Gastrocnemius medialis (tissue), 4 donors: ENCODE data around the gene PRM1. TPM values are rescaled to one million over a fixed set of nuclear protein-coding genes. Genes with fewer than 3 reads are reported as not detected.

ENCODE experiments used
- ATAC-seq, 2 donors: fragments of 150-250 bp; one replicate each; pipeline ENCODE4 v1.9.1; 2016
- DNase-seq, 2 donors: peaks; one replicate each; pipeline ENCODE4 v3.0.0-alpha.2; 2019
- H3K27ac ChIP-seq, 4 donors: fragments of 200-600 bp; sonication (generic); 1 replicate in 1 of 4; 2 replicates in 3 of 4; pipeline ENCODE4 v1.5.1; 2016 to 2018; ENCODE audit warnings: mild to moderate bottlenecking in 2 of 4, moderate library complexity in 1 of 4
- H3K27me3 ChIP-seq, 3 donors: fragments of 200-600 bp; sonication (generic) in 2 of 3; 1 replicate in 1 of 3; 2 replicates in 2 of 3; pipeline versions ENCODE4 v1.5.1 to v1.6.0; 2016 to 2019; ENCODE audit warnings: mild to moderate bottlenecking in 1 of 3, moderate library complexity in 1 of 3
- H3K36me3 ChIP-seq, 2 donors: fragments of 200-600 bp; sonication (generic) in 1 of 2; one replicate each; pipeline ENCODE4 v1.5.1; 2017 to 2018
- H3K4me1 ChIP-seq, 2 donors: fragments of 200-600 bp; sonication (generic) in 1 of 2; one replicate each; pipeline ENCODE4 v1.5.1; 2016 to 2017; ENCODE audit warnings: mild to moderate bottlenecking in 2 of 2
- H3K4me3 ChIP-seq, 4 donors: fragments of 200-600 bp; sonication (generic) in 3 of 4; 1 replicate in 1 of 4; 2 replicates in 3 of 4; pipeline ENCODE4 v1.5.1; 2016 to 2019; ENCODE audit warnings: mild to moderate bottlenecking in 2 of 4
- H3K9me3 ChIP-seq, 3 donors: fragments of 200-600 bp; sonication (generic) in 2 of 3; 1 replicate in 1 of 3; 2 replicates in 2 of 3; pipeline ENCODE4 v1.5.1; 2016 to 2019
- CTCF ChIP-seq, 5 experiments: fragments of 450-650 bp in 3 of 5; fragments of 200-600 bp in 2 of 5; sonication (generic) in 2 of 5; IDR thresholded peaks in 4 of 5; conservative IDR thresholded peaks in 1 of 5; 1 replicate in 4 of 5; 2 replicates in 1 of 5; pipeline ENCODE4 v1.5.1; 2016 to 2019; ENCODE audit warnings: antibody characterized with exemption in 5 of 5, mild to moderate bottlenecking in 3 of 5, moderate library complexity in 3 of 5
- POLR2A ChIP-seq, 2 donors: fragments of 450-650 bp; IDR thresholded peaks; one replicate each; pipeline ENCODE4 v1.6.1; 2017; ENCODE audit warnings: antibody characterized with exemption in 2 of 2, mild to moderate bottlenecking in 2 of 2, moderate library complexity in 2 of 2
- in situ Hi-C, 4 donors: fragments of 200-750 bp; cut with MboI; loops; one replicate each; pipeline versions ENCODE4 v1.15.0 to v1.8.0; 2017; ENCODE audit warnings: low sequenced_read_pairs in 4 of 4
- intact Hi-C: fragments of 100-400 bp; cut with DNase I; formaldehyde crosslinking; loops from one replicate; pipeline ENCODE4 v1.15.1; 2023; ENCODE audit warnings: low total_unique reads
- total RNA-seq, 4 donors: library from RNA; depleted of rRNA; stranded (reverse); fragments of >200 nt; gene quantifications; one replicate each; pipeline versions ENCODE4 v1.1.0 to v1.2.3, GENCODE V29; 2016

The PRM1 gene
- total RNA-seq, 4 donors from 2014 or later, result not detected

- no peaks in the 10 kb centered on the region for H3K36me3 ChIP-seq
- no peak for DNase-seq
- no peak for TF ChIP-seq POLR2A (IDR thresholded peaks at IDR 0.05)
- no peak for TF ChIP-seq CTCF (IDR thresholded peaks at IDR 0.05 in 4 of 5, conservative IDR thresholded peaks at IDR 0.05 in 1 of 5)
- H3K27ac ChIP-seq, result no peak overlapping the region
- no peak for ATAC-seq
- H3K27me3 ChIP-seq, result no peaks in the 10 kb centered on the region
- in situ Hi-C loops, result no loop called here
- intact Hi-C loops, result no loop called here
- H3K4me3 ChIP-seq, result no peak overlapping the region
- no peaks in the 10 kb centered on the region for H3K9me3 ChIP-seq
- H3K4me1 ChIP-seq, result no peaks in the 10 kb centered on the region
These were observed 39.0 kb upstream of the PRM1 start for GRCh38 chr16:11320170-11320569.

- ATAC-seq (no peak), DNase-seq (no peak)
- Histone ChIP-seq H3K36me3 (no peaks in the 10 kb centered on the region), H3K27ac (no peak overlapping the region), H3K4me3 (no peak overlapping the region), H3K27me3 (no peaks in the 10 kb centered on the region), H3K4me1 (no peaks in the 10 kb centered on the region), H3K9me3 (no peaks in the 10 kb centered on the region)
- intact Hi-C loops (no loop called here), in situ Hi-C loops (no loop called here)
- TF ChIP-seq POLR2A (IDR thresholded peaks at IDR 0.05) (no peak), CTCF (IDR thresholded peaks at IDR 0.05 in 4 of 5, conservative IDR thresholded peaks at IDR 0.05 in 1 of 5) (no peak)
These were observed 38.5 kb upstream of the PRM1 start for GRCh38 chr16:11319529-11320146.

GRCh38 chr16:11318817-11319216 is 37.7 kb upstream of the PRM1 start:
- Histone ChIP-seq H3K27me3 (no peaks in the 10 kb centered on the region), H3K4me3 (no peak overlapping the region), H3K4me1 (no peaks in the 10 kb centered on the region), H3K9me3 (no peaks in the 10 kb centered on the region), H3K36me3 (no peaks in the 10 kb centered on the region), H3K27ac (no peak overlapping the region)
- ATAC-seq (no peak), DNase-seq (no peak)
- TF ChIP-seq CTCF (IDR thresholded peaks at IDR 0.05 in 4 of 5, conservative IDR thresholded peaks at IDR 0.05 in 1 of 5), result no peak
- TF ChIP-seq POLR2A (IDR thresholded peaks at IDR 0.05), result no peak
- intact Hi-C loops (no loop called here), in situ Hi-C loops (no loop called here)

- no peaks in the 10 kb centered on the region for H3K4me1 ChIP-seq
- intact Hi-C loops, result no loop called here
- DNase-seq, result no peak
- H3K4me3 ChIP-seq, result no peak overlapping the region
- H3K9me3 ChIP-seq, result no peaks in the 10 kb centered on the region
- no peaks in the 10 kb centered on the region for H3K27me3 ChIP-seq
- TF ChIP-seq CTCF (IDR thresholded peaks at IDR 0.05 in 4 of 5, conservative IDR thresholded peaks at IDR 0.05 in 1 of 5), result no peak
- no peak for TF ChIP-seq POLR2A (IDR thresholded peaks at IDR 0.05)
- in situ Hi-C loops, result no loop called here
- H3K27ac ChIP-seq, result no peak overlapping the region
- no peaks in the 10 kb centered on the region for H3K36me3 ChIP-seq
- ATAC-seq, result no peak
These were observed 35.3 kb upstream of the PRM1 start for GRCh38 chr16:11316331-11317015.
